Parathyroid adenoma (tissue), 2 donors: ENCODE data around the gene TCOF1.

Source experiments
- H2AFZ ChIP-seq: fragments of 300-600 bp; sonication (generic); one replicate; pipeline ENCODE4 v1.7.0; 2017; ENCODE audit warnings: antibody characterized with exemption, mild to moderate bottlenecking
- H3K27ac ChIP-seq: fragments of 300-600 bp; sonication (generic); one replicate; pipeline ENCODE4 v1.7.0; 2017
- H3K27me3 ChIP-seq: fragments of 300-600 bp; sonication (generic); one replicate; pipeline ENCODE4 v1.7.0; 2017; ENCODE audit warnings: low read length; ENCODE audit not compliant: control insufficient read depth, insufficient read depth
- H3K36me3 ChIP-seq: fragments of 300-600 bp; sonication (generic); one replicate; pipeline ENCODE4 v1.7.0; 2017; ENCODE audit warnings: low read length; ENCODE audit not compliant: control insufficient read depth, insufficient read depth
- H3K4me1 ChIP-seq: fragments of 300-600 bp; sonication (generic); one replicate; pipeline ENCODE4 v1.7.0; 2017; ENCODE audit warnings: control low read depth
- H3K4me2 ChIP-seq: fragments of 300-600 bp; sonication (generic); one replicate; pipeline ENCODE4 v1.7.0; 2017; ENCODE audit warnings: low read length
- H3K4me3 ChIP-seq: fragments of 300-600 bp; sonication (generic); one replicate; pipeline ENCODE4 v1.7.0; 2017; ENCODE audit warnings: low read depth, low read length
- H3K79me2 ChIP-seq: fragments of 300-600 bp; sonication (generic); one replicate; pipeline ENCODE4 v1.7.0; 2017; ENCODE audit warnings: control low read depth
- H3K9ac ChIP-seq: fragments of 300-600 bp; sonication (generic); one replicate; pipeline ENCODE4 v1.7.0; 2017; ENCODE audit warnings: mild to moderate bottlenecking
- H3K9me3 ChIP-seq: fragments of 300-600 bp; sonication (generic); one replicate; pipeline ENCODE4 v1.7.0; 2017; ENCODE audit warnings: low read length; ENCODE audit not compliant: control insufficient read depth
- CTCF ChIP-seq: fragments of 300-600 bp; sonication (generic); IDR thresholded peaks from one replicate; pipeline ENCODE4 v1.7.0; 2017; ENCODE audit warnings: antibody characterized with exemption, mild to moderate bottlenecking
- donor health status: primary hyperparathyroidism.

TCOF1 gene

GRCh38 chr5:150429410-150429873 is 71.9 kb downstream of the TCOF1 start:
- no peaks in the 10 kb centered on the region for H3K27me3 ChIP-seq
- H3K4me3 ChIP-seq, result no peak overlapping the region
- H3K27ac ChIP-seq, result no peak overlapping the region
- H2AFZ ChIP-seq, result no peak overlapping the region
- H3K4me2 ChIP-seq, result no peak overlapping the region
- no peaks in the 10 kb centered on the region for H3K9me3 ChIP-seq
- H3K79me2 ChIP-seq, result no peaks in the 10 kb centered on the region
- peaks cover 9% of the 10 kb centered on the region for H3K4me1 ChIP-seq
- TF ChIP-seq CTCF, result no peak
- H3K9ac ChIP-seq, result no peak overlapping the region
- no peaks in the 10 kb centered on the region for H3K36me3 ChIP-seq

DNA sequence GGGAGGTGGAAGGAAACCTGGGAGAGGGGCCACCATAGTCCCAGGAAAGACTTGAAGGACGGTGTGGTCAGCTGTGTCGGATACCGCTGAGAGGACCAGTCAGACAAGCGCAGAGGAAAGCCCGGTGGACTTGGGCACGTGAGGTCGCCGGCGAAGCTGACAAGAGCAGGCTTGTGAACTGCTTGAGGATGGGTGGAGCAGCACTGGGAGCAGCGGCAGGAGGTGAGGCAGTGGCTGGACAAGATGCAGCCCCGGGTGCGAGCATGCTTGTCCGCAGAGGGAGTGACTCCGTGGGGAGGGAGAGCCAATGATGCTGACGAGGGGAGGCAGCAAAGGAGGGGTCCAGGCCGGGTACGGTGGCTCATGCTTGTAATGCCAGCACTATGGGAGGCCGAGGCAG is 73.6 kb downstream of the TCOF1 start:
- H3K36me3 ChIP-seq, result no peaks in the 10 kb centered on the region
- H3K4me2 ChIP-seq, result no peak overlapping the region
- H3K27me3 ChIP-seq, result no peaks in the 10 kb centered on the region
- no peak for TF ChIP-seq CTCF
- H3K4me3 ChIP-seq, result no peak overlapping the region
- H3K9me3 ChIP-seq, result no peaks in the 10 kb centered on the region
- no peak overlapping the region for H3K9ac ChIP-seq
- no peak overlapping the region for H2AFZ ChIP-seq
- H3K79me2 ChIP-seq, result no peaks in the 10 kb centered on the region
- no peak overlapping the region for H3K27ac ChIP-seq
- H3K4me1 ChIP-seq, result peaks cover 9% of the 10 kb centered on the region

- Histone ChIP-seq H3K9me3 (no peaks in the 10 kb centered on the region), H2AFZ (no peak overlapping the region), H3K4me2 (no peak overlapping the region), H3K9ac (no peak overlapping the region), H3K27me3 (no peaks in the 10 kb centered on the region), H3K4me3 (no peak overlapping the region), H3K27ac (no peak overlapping the region), H3K4me1 (peaks cover 9% of the 10 kb centered on the region), H3K79me2 (no peaks in the 10 kb centered on the region), H3K36me3 (no peaks in the 10 kb centered on the region)
- no peak for TF ChIP-seq CTCF
These were observed 74.1 kb downstream of the TCOF1 start for GRCh38 chr5:150431574-150431973.

DNA sequence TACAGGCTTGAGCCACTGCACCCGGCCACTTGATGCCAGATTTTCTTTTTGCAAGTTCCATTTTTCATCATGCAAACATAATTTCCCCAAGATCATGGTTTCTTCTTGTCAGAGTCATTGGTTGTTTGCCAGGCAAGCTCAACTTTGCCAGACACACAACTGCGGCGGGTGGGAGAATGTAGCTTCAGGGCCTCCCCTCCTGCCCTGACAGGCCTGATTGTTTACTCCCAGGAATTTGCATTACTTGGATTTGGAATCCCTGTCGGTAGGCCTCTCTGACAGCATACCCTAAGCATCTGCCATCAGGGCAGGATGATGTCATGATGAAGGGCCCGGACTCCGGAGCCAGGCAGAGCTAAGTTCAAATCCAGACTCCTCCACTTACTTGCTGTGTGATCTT is 77.0 kb downstream of the TCOF1 start:
- Histone ChIP-seq H3K4me3 (no peak overlapping the region), H3K4me1 (no peaks in the 10 kb centered on the region), H3K27me3 (no peaks in the 10 kb centered on the region), H3K9me3 (no peaks in the 10 kb centered on the region), H3K9ac (no peak overlapping the region), H3K27ac (no peak overlapping the region), H3K4me2 (no peak overlapping the region), H2AFZ (no peak overlapping the region), H3K79me2 (no peaks in the 10 kb centered on the region), H3K36me3 (no peaks in the 10 kb centered on the region)
- no peak for TF ChIP-seq CTCF

GRCh38 chr5:150436141-150436680 is 78.7 kb downstream of the TCOF1 start:
- TF ChIP-seq CTCF, result peak; percentile 93
- H3K4me3 ChIP-seq, result no peak overlapping the region
- no peak overlapping the region for H3K27ac ChIP-seq
- no peaks in the 10 kb centered on the region for H3K79me2 ChIP-seq
- H3K27me3 ChIP-seq, result no peaks in the 10 kb centered on the region
- H3K4me2 ChIP-seq, result no peak overlapping the region
- H3K4me1 ChIP-seq, result no peaks in the 10 kb centered on the region
- H3K9me3 ChIP-seq, result no peaks in the 10 kb centered on the region
- peak overlapping the region; percentile 9 for H2AFZ ChIP-seq
- no peak overlapping the region for H3K9ac ChIP-seq
- no peaks in the 10 kb centered on the region for H3K36me3 ChIP-seq
